Mammary epithelial cell (primary cell): ENCODE data around the gene POU2F1.

Experiments
- EZH2 ChIP-seq: IDR thresholded peaks from 2 replicates; pipeline ENCODE4 v1.6.1; 2012; ENCODE audit warnings: low read length, inconsistent platforms, borderline replicate concordance
- TF ChIP-seq, protein P1 (sequence below), 2 donors: IDR thresholded peaks in 1 of 2; conservative IDR thresholded peaks in 1 of 2; 2 replicates each; pipeline ENCODE4 v1.5.1; 2011 to 2012; ENCODE audit warnings: inconsistent platforms in 2 of 2, low read length in 2 of 2, mild to moderate bottlenecking in 2 of 2, control low read depth in 1 of 2, low read depth in 1 of 2; ENCODE audit not compliant: insufficient read depth in 1 of 2; ENCODE audit errors: extremely low read depth in 1 of 2

DNA sequence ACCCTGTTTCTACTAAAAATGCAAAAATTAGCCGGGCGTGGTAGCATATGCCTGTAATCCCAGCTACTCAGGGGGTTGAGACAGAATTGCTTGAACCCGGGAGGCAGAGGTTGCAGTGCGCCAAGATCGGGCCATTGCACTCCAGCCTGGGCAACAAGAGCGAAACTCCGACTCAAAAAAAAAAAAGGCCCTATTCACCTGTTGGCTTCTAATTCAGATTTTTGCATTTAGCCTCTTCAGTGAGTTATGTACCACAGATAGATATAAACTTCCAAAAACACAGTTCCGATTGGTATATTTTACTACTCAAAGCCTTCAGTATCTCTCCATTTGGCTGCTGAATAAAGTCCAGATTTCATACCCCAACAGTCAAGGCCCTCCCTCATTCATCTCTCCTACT, 42.7 kb downstream of the POU2F1 start:
- TF ChIP-seq, protein P1, sequence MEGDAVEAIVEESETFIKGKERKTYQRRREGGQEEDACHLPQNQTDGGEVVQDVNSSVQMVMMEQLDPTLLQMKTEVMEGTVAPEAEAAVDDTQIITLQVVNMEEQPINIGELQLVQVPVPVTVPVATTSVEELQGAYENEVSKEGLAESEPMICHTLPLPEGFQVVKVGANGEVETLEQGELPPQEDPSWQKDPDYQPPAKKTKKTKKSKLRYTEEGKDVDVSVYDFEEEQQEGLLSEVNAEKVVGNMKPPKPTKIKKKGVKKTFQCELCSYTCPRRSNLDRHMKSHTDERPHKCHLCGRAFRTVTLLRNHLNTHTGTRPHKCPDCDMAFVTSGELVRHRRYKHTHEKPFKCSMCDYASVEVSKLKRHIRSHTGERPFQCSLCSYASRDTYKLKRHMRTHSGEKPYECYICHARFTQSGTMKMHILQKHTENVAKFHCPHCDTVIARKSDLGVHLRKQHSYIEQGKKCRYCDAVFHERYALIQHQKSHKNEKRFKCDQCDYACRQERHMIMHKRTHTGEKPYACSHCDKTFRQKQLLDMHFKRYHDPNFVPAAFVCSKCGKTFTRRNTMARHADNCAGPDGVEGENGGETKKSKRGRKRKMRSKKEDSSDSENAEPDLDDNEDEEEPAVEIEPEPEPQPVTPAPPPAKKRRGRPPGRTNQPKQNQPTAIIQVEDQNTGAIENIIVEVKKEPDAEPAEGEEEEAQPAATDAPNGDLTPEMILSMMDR (conservative IDR thresholded peaks at IDR 0.05 in 1 of 2, IDR thresholded peaks at IDR 0.05 in 1 of 2; ENCODE audit: extremely low read depth in 1 of 2, insufficient read depth in 1 of 2, low read depth in 1 of 2, low read length in 2 of 2) = no peak
- TF ChIP-seq EZH2 = no peak
